ENCODE measurements around the gene PRC1. TPM values are rescaled to one million over a fixed set of nuclear protein-coding genes. Genes with fewer than 3 reads are reported as not detected.

The PRC1 gene
- total RNA-seq, 1 experiment from 2014 or later, result 260 TPM

- no peaks in the 10 kb centered on the region for H3K27me3 Mint-ChIP-seq (ENCODE audit: unreplicated experiment)
- peak overlapping the region; percentile 40 for H3K4me3 Mint-ChIP-seq (ENCODE audit: low read depth, unreplicated experiment)
- TF ChIP-seq CTCF (IDR thresholded peaks at IDR 0.05; ENCODE audit: unreplicated experiment), result no peak
- no TSS peak for BruUV-seq (replicated peaks)
- CTCF ChIA-PET, result interaction anchor here (0.7 to 3.2 kb wide), 5 partner anchors 25 to 314 kb away, joined by 3 to 23 read pairs (median 4); partner anchors contain the start of genes HDDC3 and PRC1
- H3K36me3 Mint-ChIP-seq (ENCODE audit: insufficient read depth, unreplicated experiment), result peaks cover 65% of the 10 kb centered on the region
- no peak for DNase-seq
- peak overlapping the region; percentile 39 for H3K27ac Mint-ChIP-seq (ENCODE audit: unreplicated experiment)
- intact Hi-C loops (cut with micrococcal nuclease; ENCODE audit: unreplicated experiment), result loop anchor here (5.0 to 10.0 kb wide), 2 partner anchors 75 to 318 kb away; no protein-coding TSS in a partner anchor
- no peaks in the 10 kb centered on the region for H3K9me3 Mint-ChIP-seq (ENCODE audit: low read depth, unreplicated experiment)
- no peaks in the 10 kb centered on the region for H3K4me1 Mint-ChIP-seq (ENCODE audit: low read depth, unreplicated experiment)
These were observed 37.1 kb downstream of the PRC1 start for GRCh38 chr15:90957031-90957790.

DNA sequence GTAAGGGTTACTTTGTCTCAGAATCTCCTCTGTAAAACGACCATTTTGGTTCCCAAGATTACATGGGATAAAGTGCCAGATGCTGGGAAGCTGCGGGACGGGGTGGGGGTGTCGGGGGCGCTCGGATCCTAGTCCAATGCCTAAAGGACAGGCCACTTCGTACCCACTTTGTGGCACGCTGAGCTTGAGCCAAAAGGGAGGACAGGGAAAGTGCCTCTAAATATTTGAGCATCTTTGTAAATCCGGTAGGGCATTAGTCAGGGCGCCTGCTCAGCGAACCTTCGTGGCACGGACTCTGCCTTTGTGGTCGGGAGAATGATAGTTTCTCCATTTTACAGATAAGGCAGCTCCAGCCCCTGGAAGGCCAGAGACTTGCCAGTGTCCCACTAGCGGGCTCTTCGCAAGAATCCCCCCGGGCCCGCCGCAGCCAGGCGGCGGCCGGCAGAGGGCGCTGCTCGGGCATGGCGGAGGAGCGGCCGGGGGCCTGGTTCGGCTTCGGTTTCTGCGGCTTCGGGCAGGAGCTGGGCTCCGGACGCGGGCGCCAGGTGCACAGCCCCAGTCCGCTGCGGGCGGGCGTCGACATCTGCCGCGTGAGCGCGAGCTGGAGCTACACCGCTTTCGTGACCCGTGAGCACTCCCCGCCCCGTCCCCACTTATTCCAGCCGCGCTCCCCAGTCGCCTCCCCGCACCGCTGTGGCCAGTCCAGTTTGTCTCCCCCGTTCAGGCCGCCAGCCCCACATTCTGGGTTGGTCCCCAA, 37.9 kb downstream of the PRC1 start:
- peak; percentile 90 for TF ChIP-seq CTCF (IDR thresholded peaks at IDR 0.05; ENCODE audit: unreplicated experiment)
- peak; percentile 22 for DNase-seq
- BruUV-seq (replicated peaks), result no TSS peak
- no peaks in the 10 kb centered on the region for H3K4me1 Mint-ChIP-seq (ENCODE audit: low read depth, unreplicated experiment)
- H3K36me3 Mint-ChIP-seq (ENCODE audit: insufficient read depth, unreplicated experiment), result peaks cover 64% of the 10 kb centered on the region
- H3K27ac Mint-ChIP-seq (ENCODE audit: unreplicated experiment), result peak overlapping the region; percentile 78
- intact Hi-C loops (cut with micrococcal nuclease; ENCODE audit: unreplicated experiment), result loop anchor here (5.0 to 10.0 kb wide), 2 partner anchors 76 to 318 kb away; no protein-coding TSS in a partner anchor
- no peaks in the 10 kb centered on the region for H3K27me3 Mint-ChIP-seq (ENCODE audit: unreplicated experiment)
- CTCF ChIA-PET, result interaction anchor here (0.7 to 3.2 kb wide), 7 partner anchors 24 to 316 kb away, joined by 3 to 23 read pairs (median 3); partner anchors contain the start of genes HDDC3 and PRC1
- H3K4me3 Mint-ChIP-seq (ENCODE audit: low read depth, unreplicated experiment), result peak overlapping the region; percentile 92
- no peaks in the 10 kb centered on the region for H3K9me3 Mint-ChIP-seq (ENCODE audit: low read depth, unreplicated experiment)

DNA sequence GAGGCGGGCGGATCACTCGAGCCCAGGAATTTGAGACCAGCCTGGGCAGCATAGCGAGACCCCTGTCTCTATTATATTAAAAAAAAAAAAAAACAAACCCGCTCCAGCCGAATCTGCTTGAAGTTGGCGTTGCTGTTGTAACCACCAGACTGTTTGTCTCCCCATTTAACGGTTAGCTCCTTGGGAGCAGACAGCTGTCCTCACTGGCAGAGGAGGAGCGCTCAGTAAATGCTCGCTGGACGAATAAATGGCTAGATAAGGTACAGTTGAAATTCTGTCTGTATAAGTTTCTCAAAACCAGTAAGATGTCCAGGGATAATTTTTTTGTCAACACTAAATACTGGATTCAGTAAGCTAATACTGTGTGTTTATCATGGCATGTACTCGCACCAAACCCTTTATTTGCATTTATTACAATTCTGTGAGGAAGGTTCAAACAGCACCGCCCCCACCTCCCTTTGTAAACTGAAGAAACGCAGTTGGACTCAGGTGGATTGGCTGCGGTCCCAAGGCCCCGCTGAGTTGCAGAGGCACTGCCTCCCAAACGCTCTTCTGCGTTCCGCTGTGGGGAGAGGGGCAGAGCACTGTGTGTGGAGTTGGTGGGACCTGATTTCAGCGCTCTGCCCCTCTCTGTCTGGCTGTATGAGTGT, 38.6 kb downstream of the PRC1 start:
- peaks cover 59% of the 10 kb centered on the region for H3K36me3 Mint-ChIP-seq (ENCODE audit: insufficient read depth, unreplicated experiment)

More for the DNA sequence above, 38.6 kb downstream of the PRC1 start:
- Mint-ChIP-seq H3K27me3 (ENCODE audit: unreplicated experiment) (no peaks in the 10 kb centered on the region), H3K4me1 (ENCODE audit: low read depth, unreplicated experiment) (no peaks in the 10 kb centered on the region), H3K27ac (ENCODE audit: unreplicated experiment) (peak overlapping the region; percentile 78), H3K9me3 (ENCODE audit: low read depth, unreplicated experiment) (no peaks in the 10 kb centered on the region), H3K4me3 (ENCODE audit: low read depth, unreplicated experiment) (peak overlapping the region; percentile 92)
- peak; percentile 30 for DNase-seq
- intact Hi-C loops (cut with micrococcal nuclease; ENCODE audit: unreplicated experiment), result loop anchor here (5.0 to 10.0 kb wide), 2 partner anchors 77 to 319 kb away; no protein-coding TSS in a partner anchor
- TF ChIP-seq CTCF (IDR thresholded peaks at IDR 0.05; ENCODE audit: unreplicated experiment), result no peak
- TSS peak; percentile 56 for BruUV-seq (replicated peaks)
- CTCF ChIA-PET, result interaction anchor here (0.7 to 3.2 kb wide), 8 partner anchors 21 to 317 kb away, joined by 3 to 23 read pairs (median 4); partner anchors contain the start of genes HDDC3, PRC1 and UNC45A
